COLO668 (cell line): ENCODE results near the gene RSRC1.
"Not testable (repeated sequence)": the region's sequence is repeated elsewhere in the genome, so short reads cannot be mapped to it uniquely, and the experiment has no call there.

ENCODE experiments used
- DNase-seq: peaks from one replicate; lab custom pipeline; 2025; ENCODE audit not compliant: unreplicated experiment; lab: John Stamatoyannopoulos, UW

Gene RSRC1

GRCh38 chr3:158453865-158454264, 344.0 kb downstream of the RSRC1 start:
- no peak for DNase-seq

- no peak for DNase-seq
These were observed 345.5 kb downstream of the RSRC1 start for GRCh38 chr3:158455406-158455805.

- no peak for DNase-seq
These were observed 346.2 kb downstream of the RSRC1 start for GRCh38 chr3:158456114-158456513.

GRCh38 chr3:158458464-158458863, 348.6 kb downstream of the RSRC1 start:
- no peak for DNase-seq

GRCh38 chr3:158460926-158461325, 351.0 kb downstream of the RSRC1 start:
- DNase-seq, result no peak

GRCh38 chr3:158463556-158463955, 353.7 kb downstream of the RSRC1 start:
- DNase-seq, result no peak

GRCh38 chr3:158465074-158465473, 355.2 kb downstream of the RSRC1 start:
- DNase-seq, result no peak

- DNase-seq, result no peak
These were observed 361.2 kb downstream of the RSRC1 start for GRCh38 chr3:158470944-158471638.

- DNase-seq, result no peak
These were observed 361.9 kb downstream of the RSRC1 start for GRCh38 chr3:158471639-158472294.

GRCh38 chr3:158479051-158479450, 369.2 kb downstream of the RSRC1 start:
- no peak for DNase-seq

- no peak for DNase-seq
These were observed 373.9 kb downstream of the RSRC1 start for GRCh38 chr3:158483701-158484235.

- no peak for DNase-seq
These were observed 376.3 kb downstream of the RSRC1 start for GRCh38 chr3:158486200-158486599.

GRCh38 chr3:158488670-158489069, 378.8 kb downstream of the RSRC1 start:
- DNase-seq, result no peak

- no peak for DNase-seq
These were observed 379.3 kb downstream of the RSRC1 start for GRCh38 chr3:158489181-158489580.

GRCh38 chr3:158491968-158492367, 382.1 kb downstream of the RSRC1 start:
- DNase-seq, result no peak

GRCh38 chr3:158492685-158493084, 382.8 kb downstream of the RSRC1 start:
- DNase-seq, result no peak

- no peak for DNase-seq
These were observed 384.0 kb downstream of the RSRC1 start for GRCh38 chr3:158493931-158494330.

- DNase-seq, result no peak
These were observed 384.8 kb downstream of the RSRC1 start for GRCh38 chr3:158494673-158495072.

- not testable (repeated sequence) for DNase-seq
These were observed 385.6 kb downstream of the RSRC1 start for GRCh38 chr3:158495398-158495902.

GRCh38 chr3:158505117-158505516, 395.2 kb downstream of the RSRC1 start:
- DNase-seq, result no peak

GRCh38 chr3:158506456-158506855, 396.6 kb downstream of the RSRC1 start:
- DNase-seq, result no peak

- DNase-seq, result no peak
These were observed 398.6 kb downstream of the RSRC1 start for GRCh38 chr3:158508481-158508880.
